Keratinocyte (primary cell): Measurements from ENCODE around the gene PFKFB3. TPM values are rescaled to one million over a fixed set of nuclear protein-coding genes. Genes with fewer than 3 reads are reported as not detected.

Source experiments
- DNase-seq: peaks from one replicate; pipeline ENCODE4 v3.0.0-alpha.2; 2011; ENCODE audit warnings: low read depth, missing footprints, low spot score
- FAIRE-seq: peaks from 2 replicates; lab custom pipeline; 2011; peaks lifted over from hg19 to GRCh38; lab: Jason Lieb, UNC
- H2AFZ ChIP-seq: 2 replicates; pipeline ENCODE4 v1.6.0; 2012; ENCODE audit warnings: low read length, control low read depth, inconsistent platforms; ENCODE audit not compliant: control insufficient read depth
- H3K27ac ChIP-seq: 2 replicates; pipeline ENCODE4 v1.5.1; 2011; ENCODE audit warnings: low read length; ENCODE audit not compliant: control insufficient read depth, insufficient read depth
- H3K27me3 ChIP-seq: 3 replicates; pipeline ENCODE4 v1.6.0; 2011; ENCODE audit warnings: low read length; ENCODE audit not compliant: control insufficient read depth, insufficient read depth; ENCODE audit errors: extremely low read depth
- H3K36me3 ChIP-seq, 2 experiments: 2 replicates in 1 of 2; 3 replicates in 1 of 2; pipeline ENCODE4 v1.5.1; 2011; ENCODE audit warnings: low read length in 2 of 2, mild to moderate bottlenecking in 1 of 2; ENCODE audit not compliant: control insufficient read depth in 2 of 2, insufficient read depth in 2 of 2; ENCODE audit errors: extremely low read depth in 1 of 2
- H3K4me1 ChIP-seq: 3 replicates; pipeline ENCODE4 v1.5.1; 2011; ENCODE audit warnings: low read length; ENCODE audit not compliant: control insufficient read depth, insufficient read depth; ENCODE audit errors: extremely low read depth
- H3K4me2 ChIP-seq: 3 replicates; pipeline ENCODE4 v1.6.0; 2011; ENCODE audit warnings: low read depth, low read length; ENCODE audit not compliant: control insufficient read depth, insufficient read depth; ENCODE audit errors: extremely low read depth
- H3K4me3 ChIP-seq, 3 experiments: fragments of 200-600 bp in 1 of 3; sonication (generic) in 1 of 3; 2 replicates in 2 of 3; 3 replicates in 1 of 3; pipeline ENCODE4 v1.5.1; 2011 to 2016; ENCODE audit warnings: low read length in 3 of 3, mild to moderate bottlenecking in 3 of 3, control low read depth in 2 of 3, inconsistent platforms in 1 of 3, low read depth in 1 of 3, mixed read lengths in 1 of 3, mixed run types in 1 of 3, moderate library complexity in 1 of 3; ENCODE audit not compliant: control insufficient read depth in 2 of 3, insufficient read depth in 2 of 3; ENCODE audit errors: extremely low read depth in 1 of 3
- H3K79me2 ChIP-seq: 2 replicates; pipeline ENCODE4 v1.6.0; 2012; ENCODE audit warnings: low read length; ENCODE audit not compliant: control insufficient read depth, insufficient read depth
- H3K9ac ChIP-seq: 3 replicates; pipeline ENCODE4 v1.6.0; 2011; ENCODE audit warnings: low read length; ENCODE audit not compliant: control insufficient read depth, insufficient read depth; ENCODE audit errors: extremely low read depth
- H3K9me1 ChIP-seq: 3 replicates; pipeline ENCODE4 v1.6.0; 2011; ENCODE audit warnings: low read length; ENCODE audit not compliant: control insufficient read depth, insufficient read depth; ENCODE audit errors: extremely low read depth
- H3K9me3 ChIP-seq: 2 replicates; pipeline ENCODE4 v1.5.1; 2012; ENCODE audit warnings: low read depth, low read length; ENCODE audit not compliant: control insufficient read depth
- H4K20me1 ChIP-seq: 3 replicates; pipeline ENCODE4 v1.6.0; 2011; ENCODE audit warnings: low read length; ENCODE audit not compliant: control insufficient read depth, insufficient read depth; ENCODE audit errors: extremely low read depth
- EZH2 ChIP-seq: IDR thresholded peaks from one replicate; pipeline ENCODE4 v1.6.1; 2012; ENCODE audit warnings: inconsistent platforms, mild to moderate bottlenecking, low read length, moderate library complexity
- dilution Hi-C: fragments of 300-500 bp; cut with MboI; formaldehyde crosslinking; loops from one replicate; pipeline ENCODE4 v1.7.0; 2020; ENCODE audit warnings: low sequenced_read_pairs; ENCODE audit not compliant: extremely low pct_ligation_motif_present
- polyA plus RNA-seq, 5 experiments: library from polyadenylated mRNA; depleted of rRNA in 3 of 5; stranded (reverse) in 3 of 5; stranded (forward) in 1 of 5; unstranded in 1 of 5; fragments of >200 nt; gene quantifications; 1 replicate in 1 of 5; 2 replicates in 3 of 5; 3 replicates in 1 of 5; pipeline versions ENCODE4 v1.2.1 to v1.2.3, GENCODE V29; 2011 to 2012; ENCODE audit warnings: missing spikeins in 2 of 5, low read depth in 1 of 5, low replicate concordance in 1 of 5
- TF ChIP-seq, protein P1 (sequence below), 3 experiments: IDR thresholded peaks in 1 of 3; conservative IDR thresholded peaks in 1 of 3; optimal IDR thresholded peaks in 1 of 3; 2 replicates in 2 of 3; 3 replicates in 1 of 3; pipeline versions ENCODE3 to v1.5.1; 2011; ENCODE audit warnings: low read length in 3 of 3, mild to moderate bottlenecking in 3 of 3, moderate library complexity in 2 of 3, control low read depth in 1 of 3, inconsistent platforms in 1 of 3; ENCODE audit not compliant: insufficient read depth in 2 of 3; ENCODE audit errors: extremely low read depth in 1 of 3

PFKFB3 gene
- polyA plus RNA-seq, 1 donor (not counting 4 experiments of a cell fraction or from before 2014, with no cell fraction given), result 18.6 TPM

GRCh38 chr10:6171881-6172695 is 30.6 kb upstream of the PFKFB3 start:
- Histone ChIP-seq H3K4me3 (no peak overlapping the region), H2AFZ (no peak overlapping the region), H3K9ac (no peak overlapping the region), H3K27me3 (no peaks in the 10 kb centered on the region), H3K4me1 (peaks cover 14% of the 10 kb centered on the region), H4K20me1 (peaks cover 18% of the 10 kb centered on the region), H3K36me3 (peaks cover 2 to 8% of the 10 kb centered on the region in 2 experiments), H3K79me2 (peaks cover 64% of the 10 kb centered on the region), H3K9me3 (no peaks in the 10 kb centered on the region), H3K9me1 (peaks cover 11% of the 10 kb centered on the region), H3K4me2 (no peak overlapping the region), H3K27ac (no peak overlapping the region)
- no peak for FAIRE-seq
- TF ChIP-seq, protein P1, sequence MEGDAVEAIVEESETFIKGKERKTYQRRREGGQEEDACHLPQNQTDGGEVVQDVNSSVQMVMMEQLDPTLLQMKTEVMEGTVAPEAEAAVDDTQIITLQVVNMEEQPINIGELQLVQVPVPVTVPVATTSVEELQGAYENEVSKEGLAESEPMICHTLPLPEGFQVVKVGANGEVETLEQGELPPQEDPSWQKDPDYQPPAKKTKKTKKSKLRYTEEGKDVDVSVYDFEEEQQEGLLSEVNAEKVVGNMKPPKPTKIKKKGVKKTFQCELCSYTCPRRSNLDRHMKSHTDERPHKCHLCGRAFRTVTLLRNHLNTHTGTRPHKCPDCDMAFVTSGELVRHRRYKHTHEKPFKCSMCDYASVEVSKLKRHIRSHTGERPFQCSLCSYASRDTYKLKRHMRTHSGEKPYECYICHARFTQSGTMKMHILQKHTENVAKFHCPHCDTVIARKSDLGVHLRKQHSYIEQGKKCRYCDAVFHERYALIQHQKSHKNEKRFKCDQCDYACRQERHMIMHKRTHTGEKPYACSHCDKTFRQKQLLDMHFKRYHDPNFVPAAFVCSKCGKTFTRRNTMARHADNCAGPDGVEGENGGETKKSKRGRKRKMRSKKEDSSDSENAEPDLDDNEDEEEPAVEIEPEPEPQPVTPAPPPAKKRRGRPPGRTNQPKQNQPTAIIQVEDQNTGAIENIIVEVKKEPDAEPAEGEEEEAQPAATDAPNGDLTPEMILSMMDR (optimal IDR thresholded peaks at IDR 0.05 in 1 of 3, IDR thresholded peaks at IDR 0.05 in 1 of 3, conservative IDR thresholded peaks at IDR 0.05 in 1 of 3; ENCODE audit: extremely low read depth in 1 of 3, insufficient read depth in 2 of 3, low read length in 3 of 3), result no peak
- no peak for TF ChIP-seq EZH2
- dilution Hi-C loops, result no loop called here
- no peak for DNase-seq

GRCh38 chr10:6173203-6173602 is 29.5 kb upstream of the PFKFB3 start:
- no peak for DNase-seq
- Histone ChIP-seq H2AFZ (no peak overlapping the region), H4K20me1 (peaks cover 21% of the 10 kb centered on the region), H3K27me3 (no peaks in the 10 kb centered on the region), H3K4me3 (no peak overlapping the region), H3K4me1 (peaks cover 15% of the 10 kb centered on the region), H3K9ac (no peak overlapping the region), H3K4me2 (no peak overlapping the region), H3K36me3 (peaks cover 2 to 4% of the 10 kb centered on the region in 2 experiments), H3K9me3 (no peaks in the 10 kb centered on the region), H3K9me1 (peaks cover 12% of the 10 kb centered on the region), H3K79me2 (peaks cover 58% of the 10 kb centered on the region), H3K27ac (no peak overlapping the region)
- dilution Hi-C loops, result no loop called here
- TF ChIP-seq, protein P1 (optimal IDR thresholded peaks at IDR 0.05 in 1 of 3, IDR thresholded peaks at IDR 0.05 in 1 of 3, conservative IDR thresholded peaks at IDR 0.05 in 1 of 3; ENCODE audit: extremely low read depth in 1 of 3, insufficient read depth in 2 of 3, low read length in 3 of 3), result peak in 1 of 3 experiments; percentile 34
- no peak for TF ChIP-seq EZH2
- FAIRE-seq, result no peak
